ENCODE measurements around the gene DNASE1L1. TPM values are rescaled to one million over a fixed set of nuclear protein-coding genes. Genes with fewer than 3 reads are reported as not detected.

The DNASE1L1 gene
- total RNA-seq, 1 donor from 2014 or later = 16.6 TPM

GRCh38 chrX:154362085-154362742, 46.8 kb downstream of the DNASE1L1 start:
- TF ChIP-seq CTCF (IDR thresholded peaks at IDR 0.05; ENCODE audit: insufficient read depth, low read length, poor library complexity, severe bottlenecking) = no peak
- no peak for DNase-seq (ENCODE audit: low read depth)
- H3K27me3 ChIP-seq (ENCODE audit: control insufficient read depth, insufficient read depth, low read length) = no peaks in the 10 kb centered on the region
- H3K36me3 ChIP-seq (ENCODE audit: control insufficient read depth, insufficient read depth, low read length) = peaks cover 6% of the 10 kb centered on the region
- H3K4me3 ChIP-seq (ENCODE audit: low read depth, low read length) = no peak overlapping the region

- Histone ChIP-seq H3K36me3 (ENCODE audit: control insufficient read depth, insufficient read depth, low read length) (peaks cover 5% of the 10 kb centered on the region), H3K4me3 (ENCODE audit: low read depth, low read length) (no peak overlapping the region), H3K27me3 (ENCODE audit: control insufficient read depth, insufficient read depth, low read length) (no peaks in the 10 kb centered on the region)
- DNase-seq (ENCODE audit: low read depth) = no peak
- TF ChIP-seq CTCF (IDR thresholded peaks at IDR 0.05; ENCODE audit: insufficient read depth, low read length, poor library complexity, severe bottlenecking) = no peak
Observed at GRCh38 chrX:154360155-154360713, 48.8 kb downstream of the DNASE1L1 start.

- Histone ChIP-seq H3K27me3 (ENCODE audit: control insufficient read depth, insufficient read depth, low read length) (no peaks in the 10 kb centered on the region), H3K4me3 (ENCODE audit: low read depth, low read length) (no peak overlapping the region), H3K36me3 (ENCODE audit: control insufficient read depth, insufficient read depth, low read length) (peaks cover 5% of the 10 kb centered on the region)
- no peak for DNase-seq (ENCODE audit: low read depth)
- no peak for TF ChIP-seq CTCF (IDR thresholded peaks at IDR 0.05; ENCODE audit: insufficient read depth, low read length, poor library complexity, severe bottlenecking)
Observed at GRCh38 chrX:154359362-154360154, 49.5 kb downstream of the DNASE1L1 start.

GRCh38 chrX:154358829-154359228, 50.2 kb downstream of the DNASE1L1 start:
- Histone ChIP-seq H3K27me3 (ENCODE audit: control insufficient read depth, insufficient read depth, low read length) (no peaks in the 10 kb centered on the region), H3K36me3 (ENCODE audit: control insufficient read depth, insufficient read depth, low read length) (peaks cover 2% of the 10 kb centered on the region), H3K4me3 (ENCODE audit: low read depth, low read length) (no peak overlapping the region)
- no peak for DNase-seq (ENCODE audit: low read depth)
- no peak for TF ChIP-seq CTCF (IDR thresholded peaks at IDR 0.05; ENCODE audit: insufficient read depth, low read length, poor library complexity, severe bottlenecking)

- Histone ChIP-seq H3K27me3 (ENCODE audit: control insufficient read depth, insufficient read depth, low read length) (no peaks in the 10 kb centered on the region), H3K4me3 (ENCODE audit: low read depth, low read length) (no peak overlapping the region), H3K36me3 (ENCODE audit: control insufficient read depth, insufficient read depth, low read length) (peaks cover 1% of the 10 kb centered on the region)
- DNase-seq (ENCODE audit: low read depth) = no peak
- no peak for TF ChIP-seq CTCF (IDR thresholded peaks at IDR 0.05; ENCODE audit: insufficient read depth, low read length, poor library complexity, severe bottlenecking)
Observed at GRCh38 chrX:154358011-154358410, 51.0 kb downstream of the DNASE1L1 start.
